ENCODE measurements around the gene C6orf136. TPM values are rescaled to one million over a fixed set of nuclear protein-coding genes. Genes with fewer than 3 reads are reported as not detected.
A peak's percentile ranks its signal among the peaks of the same experiment; 100 is the strongest.

C6orf136 gene, protein sequence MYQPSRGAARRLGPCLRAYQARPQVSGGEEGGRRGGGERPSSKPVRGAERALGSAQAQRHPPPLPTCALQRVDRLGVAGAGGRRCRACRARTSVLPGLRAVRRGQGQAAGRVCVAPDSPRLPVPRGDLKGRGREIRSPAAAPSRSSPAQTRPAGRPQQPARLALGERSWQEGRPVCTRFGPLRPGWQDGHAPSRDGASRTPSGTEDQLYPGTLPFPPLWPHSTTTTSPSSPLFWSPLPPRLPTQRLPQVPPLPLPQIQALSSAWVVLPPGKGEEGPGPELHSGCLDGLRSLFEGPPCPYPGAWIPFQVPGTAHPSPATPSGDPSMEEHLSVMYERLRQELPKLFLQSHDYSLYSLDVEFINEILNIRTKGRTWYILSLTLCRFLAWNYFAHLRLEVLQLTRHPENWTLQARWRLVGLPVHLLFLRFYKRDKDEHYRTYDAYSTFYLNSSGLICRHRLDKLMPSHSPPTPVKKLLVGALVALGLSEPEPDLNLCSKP
- 9.6 and 12.2 TPM in 2 replicates for total RNA-seq (2013; cell fraction: nucleolus; rRNA removed)
- total RNA-seq (2014; rRNA removed) (11.4 and 13.5 TPM in 2 replicates), total RNA-seq (2014; rRNA removed; fragmentation: Illumina TruSeq; extraction: Trizol) (5.2 and 7.0 TPM in 2 replicates), total RNA-seq (2021) (24.1 and 27.5 TPM in 2 replicates), polyA plus RNA-seq (2011; rRNA removed) (5.2 and 11.0 TPM in 2 replicates), polyA plus RNA-seq (2014; fragmentation: Illumina TruSeq; extraction: Trizol) (14.5 and 18.1 TPM in 2 replicates), polyA plus RNA-seq (2014; fragmentation: Nextera tagmentation; extraction: Ambion mirVana) (10 to 100 TPM in 1 of 2 experiments, 1 to 10 TPM in 1; 10.0 to 14.6 TPM), polyA plus RNA-seq (2014; rRNA removed) (21.1 and 23.7 TPM in 2 replicates), polyA plus RNA-seq (2016; fragmentation: Nextera tagmentation; extraction: Ambion mirVana) (10 to 100 TPM; 15.3 to 15.7 TPM), polyA minus RNA-seq (2011; rRNA and poly(A)+ RNA removed) (9.5 and 12.1 TPM in 2 replicates), Bru-seq, nascent RNA (percentile 65 among the genes with signal in this experiment), BruChase-seq, experiment 1, labeled RNA remaining after a 6-hour chase (percentile 75 among the genes with signal in this experiment), BruChase-seq, experiment 2, labeled RNA remaining after a 2-hour chase (percentile 73 among the genes with signal in this experiment)
- polyA plus RNA-seq (2011; ENCODE audit: low read depth) = 9.4 TPM
- 17.4 and 19.0 TPM in 2 replicates for polyA plus RNA-seq (2011; cell fraction: cytosol; rRNA removed)
- polyA plus RNA-seq (2011; cell fraction: nucleus; rRNA removed) = 45.0 and 55.7 TPM in 2 replicates
- 11.6 and 18.9 TPM in 2 replicates for polyA plus RNA-seq (2012)
- polyA minus RNA-seq (2011; cell fraction: cytosol; rRNA and poly(A)+ RNA removed) = 7.4 and 8.3 TPM in 2 replicates
- polyA minus RNA-seq (2011; cell fraction: nucleus; rRNA and poly(A)+ RNA removed) = 10.5 and 10.9 TPM in 2 replicates
- long read RNA-seq, experiment 1, transcript C6orf136-203 (6 exons, 1,402 nt) = major isoform, 7 of 9 reads
- long read RNA-seq, experiment 1, partial matches to known transcripts = 1 of 9 reads
- long read RNA-seq, experiment 1, other reads (novel, unspliced or antisense) = 1 of 9 reads
- long read RNA-seq, experiment 2, partial matches to known transcripts = 0 of 4 reads
- long read RNA-seq, experiment 2, other reads (novel, unspliced or antisense) = 0 of 4 reads

GRCh38 chr6:30646450-30647241 lies at the start of gene C6orf136:
Gene C6orf136, plus strand, starts transcription at chr6:30647133. Its CDS starts 99 bp downstream, at chr6:30647232.
- in situ Hi-C loops (cut with MboI) = no loop called here
- intact Hi-C loops (cut with micrococcal nuclease; ENCODE audit: unreplicated experiment) = loop anchor here (2.0 kb wide), 1 partner anchor 26 kb away; the partner anchor contains the start of gene DHX16
- Histone ChIP-seq H3K9ac (ENCODE audit: control insufficient read depth, insufficient read depth, low read length) (peak within 1 kb of the TSS; percentile 88), H4K20me1 (ENCODE audit: control insufficient read depth, insufficient read depth) (no peaks in the 10 kb centered on the region), H3K27ac (ENCODE audit: control insufficient read depth, insufficient read depth) (peak within 1 kb of the TSS; percentile 87), H3K79me2 (ENCODE audit: control insufficient read depth, insufficient read depth, low read length) (peaks cover 16% of the 10 kb centered on the region), H3K4me1 (ENCODE audit: control insufficient read depth, insufficient read depth, low read length) (peaks cover 2% of the 10 kb centered on the region; the same call in 1 of the 2 replicates), H2AFZ (ENCODE audit: control insufficient read depth, low read depth, low read length) (peak within 1 kb of the TSS; percentile 93), H3K4me3 (peak within 1 kb of the TSS; percentile 77), H3K27me3 (replicated peaks in 1 of 2; ENCODE audit: control insufficient read depth in 2 of 2, insufficient read depth in 2 of 2, low read length in 1 of 2) (no peaks in the 10 kb centered on the region), H3K4me2 (ENCODE audit: control insufficient read depth, insufficient read depth) (peak within 1 kb of the TSS; percentile 82), H3K36me3 (ENCODE audit: control insufficient read depth in 2 of 2, insufficient read depth in 2 of 2, low read length in 1 of 2) (no peaks in the 10 kb centered on the region; a peak in 2 of 4 replicates), H3K9me3 (replicated peaks; ENCODE audit: control insufficient read depth, insufficient read depth, low read length) (no peaks in the 10 kb centered on the region)
- FAIRE-seq (peak; percentile 81), DNase-seq (ENCODE audit: low read depth, low spot score) (peak; percentile 75), ATAC-seq (peak; percentile 88)
- CTCF ChIA-PET = interaction anchor here (1.2 kb wide), 1 partner anchor 26 kb away, joined by 6 read pairs; the partner anchor contains the start of gene DHX16
- TSS peak; percentile 68 for BruUV-seq (replicated peaks)
- SMC1A ChIA-PET (ENCODE audit: uncharacterized antibody, unreplicated experiment) = interaction anchor here (0.7 to 1.6 kb wide), 2 partner anchors 28 to 32 kb away, joined by 4 to 5 read pairs; no protein-coding TSS in a partner anchor
- 25% methylated on average over 23 of the region's 37 CpGs for WGBS (ENCODE audit: insufficient coverage, insufficient replicate concordance, low lambda C conversion rate, missing lambda C conversion rate)
- RAD21 ChIA-PET (ENCODE audit: unreplicated experiment) = interaction anchor here (0.8 kb wide), 1 partner anchor 33 kb away, joined by 3 read pairs; no protein-coding TSS in a partner anchor
- POLR2A ChIA-PET = interaction anchor here (0.5 to 1.2 kb wide), 9 partner anchors 14 to 800 kb away, joined by 3 to 10 read pairs (median 4); partner anchors contain the start of genes MRPS18B and PPP1R10
- peak; percentile 94 for TF ChIP-seq NRF1 (conservative IDR thresholded peaks at IDR 0.05; ENCODE audit: low read depth, low read length)
- 0 out of 2 replicates have a peak, but pooled peaks have one; percentile 45 for TF ChIP-seq MXI1 (IDR thresholded peaks at IDR 0.05; ENCODE audit: low read depth, low read length)
- no peak for TF ChIP-seq IKZF2 (IDR thresholded peaks at IDR 0.05)
- no peak for TF ChIP-seq SMC3 (IDR thresholded peaks at IDR 0.05; ENCODE audit: borderline replicate concordance, low read length)
- TF ChIP-seq CHD2 (IDR thresholded peaks at IDR 0.05; ENCODE audit: borderline replicate concordance, low read depth, low read length) = 0 out of 2 replicates have a peak, but pooled peaks have one; percentile 22
- peak; percentile 5 for TF ChIP-seq BCL3 (IDR thresholded peaks at IDR 0.05; ENCODE audit: borderline replicate concordance, insufficient read depth, low read depth, low read length, poor library complexity, severe bottlenecking)
- peak; percentile 21; the same call in 1 of the 2 replicates for TF ChIP-seq CREB1 (IDR thresholded peaks at IDR 0.05; ENCODE audit: low read depth)
- no peak for TF ChIP-seq MYC (IDR thresholded peaks at IDR 0.05; ENCODE audit: insufficient read depth, insufficient read length, insufficient replicate concordance, low read length, severe bottlenecking)
- TF ChIP-seq RELB (IDR thresholded peaks at IDR 0.05; ENCODE audit: low read depth) = no peak
- no peak for TF ChIP-seq RB1 (IDR thresholded peaks at IDR 0.05; ENCODE audit: borderline replicate concordance)
- peak; percentile 24; the same call in 1 of the 2 replicates for TF ChIP-seq SIN3A (IDR thresholded peaks at IDR 0.05; ENCODE audit: low read depth, low read length)
- TF ChIP-seq ZNF24 (IDR thresholded peaks at IDR 0.05) = peak; percentile 84
- TF ChIP-seq RCOR1 (conservative IDR thresholded peaks at IDR 0.05; ENCODE audit: low read depth, low read length) = no peak
